Lower leg skin (tissue), 4 donors: ENCODE measurements around the gene RAB4B. TPM values are rescaled to one million over a fixed set of nuclear protein-coding genes. Genes with fewer than 3 reads are reported as not detected.

Experiments
- DNase-seq, 2 donors: peaks; one replicate each; pipeline ENCODE4 v3.0.0-alpha.2; 2019; ENCODE audit warnings: low spot score in 2 of 2
- H3K4me3 ChIP-seq: fragments of 200-600 bp; sonication (generic); 2 replicates; pipeline ENCODE4 v1.5.1; 2017; ENCODE audit warnings: mild to moderate bottlenecking, low read depth; ENCODE audit not compliant: poor library complexity, severe bottlenecking
- CTCF ChIP-seq, 3 donors: fragments of 450-650 bp; IDR thresholded peaks; one replicate each; pipeline ENCODE4 v1.5.1; 2016; ENCODE audit warnings: antibody characterized with exemption in 3 of 3, mild to moderate bottlenecking in 3 of 3, moderate library complexity in 2 of 3
- POLR2A ChIP-seq, 2 donors: fragments of 450-650 bp; IDR thresholded peaks; one replicate each; pipeline ENCODE4 v1.6.1; 2016 to 2017; ENCODE audit warnings: antibody characterized with exemption in 2 of 2, mild to moderate bottlenecking in 1 of 2, moderate library complexity in 1 of 2
- WGBS, 2 donors: methylation state at CpG; one replicate each; pipeline ENCODE4 v1.1.5; 2018; 5-methylcytosine and 5-hydroxymethylcytosine counted together
- intact Hi-C: fragments of 100-400 bp; cut with DNase I; formaldehyde crosslinking; loops from one replicate; pipeline ENCODE4 v1.15.0; 2023; ENCODE audit warnings: low total_unique reads
- total RNA-seq, 4 donors: library from RNA; depleted of rRNA; stranded (reverse); fragments of >200 nt; gene quantifications; one replicate each; pipeline ENCODE4 v1.1.0, GENCODE V29; 2016

Gene RAB4B
- total RNA-seq, 4 donors from 2014 or later = 18.7 to 22.8 (median 19.7) TPM

GRCh38 chr19:40775632-40776022, 2.4 kb upstream of the RAB4B start:
- 80 to 87% methylated on average over 8 to 10 of the region's 10 CpGs for WGBS, 2 donors
- H3K4me3 ChIP-seq = no peak overlapping the region
- TF ChIP-seq CTCF (IDR thresholded peaks at IDR 0.05) (no peak), POLR2A (IDR thresholded peaks at IDR 0.05) (no peak)
- intact Hi-C loops = no loop called here
- DNase-seq = no peak

GRCh38 chr19:40776364-40776763, 1.7 kb upstream of the RAB4B start:
- intact Hi-C loops = no loop called here
- no peak overlapping the region for H3K4me3 ChIP-seq
- DNase-seq = no peak
- 77 to 82% methylated on average over 7 of the region's 7 CpGs for WGBS, 2 donors
- TF ChIP-seq CTCF (IDR thresholded peaks at IDR 0.05) (no peak), POLR2A (IDR thresholded peaks at IDR 0.05) (no peak)

- peak; percentile 96 to 98 for DNase-seq
- intact Hi-C loops = no loop called here
- TF ChIP-seq CTCF (IDR thresholded peaks at IDR 0.05) (no peak), POLR2A (IDR thresholded peaks at IDR 0.05) (no peak)
- 13 to 16% methylated on average over 13 of the region's 13 CpGs for WGBS, 2 donors
- H3K4me3 ChIP-seq = peak overlapping the region; percentile 54
Measured at GRCh38 chr19:40776932-40777644, 959 bp upstream of the RAB4B start.

- DNase-seq = no peak
- WGBS, 2 donors = 0 to 1% methylated on average over 10 of the region's 10 CpGs
- peak overlapping the region; percentile 54 for H3K4me3 ChIP-seq
- intact Hi-C loops = no loop called here
- TF ChIP-seq CTCF (IDR thresholded peaks at IDR 0.05) (no peak), POLR2A (IDR thresholded peaks at IDR 0.05) (no peak)
Measured at GRCh38 chr19:40777645-40777936, 456 bp upstream of the RAB4B start.

GRCh38 chr19:40778706-40779284, 748 bp downstream of the RAB4B start:
- 14 to 19% methylated on average over 7 of the region's 7 CpGs for WGBS, 2 donors
- DNase-seq = no peak
- peak overlapping the region; percentile 54 for H3K4me3 ChIP-seq
- TF ChIP-seq POLR2A (IDR thresholded peaks at IDR 0.05) (no peak), CTCF (IDR thresholded peaks at IDR 0.05) (no peak)
- intact Hi-C loops = no loop called here

GRCh38 chr19:40780582-40780981, 2.5 kb downstream of the RAB4B start:
- no peak for TF ChIP-seq CTCF (IDR thresholded peaks at IDR 0.05)
- TF ChIP-seq POLR2A (IDR thresholded peaks at IDR 0.05) = no peak
- intact Hi-C loops = no loop called here
- DNase-seq = no peak
- no peak overlapping the region for H3K4me3 ChIP-seq
- 96 to 97% methylated on average over 5 of the region's 5 CpGs for WGBS, 2 donors
